ENCODE results near the gene TSPAN1.

Gene TSPAN1

GRCh38 chr1:46174448-46175231, at the start of gene TSPAN1:
TSS of gene TSPAN1 (plus strand) at chr1:46175087. CDS start at chr1:46181108, 6,021 bp downstream.
- DNase-seq (ENCODE audit: low read depth), result no peak

- no peak for DNase-seq (ENCODE audit: low read depth)
Observed at GRCh38 chr1:46128344-46128743, 46.5 kb upstream of the TSPAN1 start.

- no peak for DNase-seq (ENCODE audit: low read depth)
Observed at GRCh38 chr1:46130121-46130520, 44.8 kb upstream of the TSPAN1 start.

- no peak for DNase-seq (ENCODE audit: low read depth)
Observed at GRCh38 chr1:46130606-46131005, 44.3 kb upstream of the TSPAN1 start.

- DNase-seq (ENCODE audit: low read depth), result no peak
Observed at GRCh38 chr1:46131093-46131492, 43.8 kb upstream of the TSPAN1 start.

GRCh38 chr1:46131712-46132528, 43.0 kb upstream of the TSPAN1 start:
- DNase-seq (ENCODE audit: low read depth), result peak; percentile 7

GRCh38 chr1:46132529-46133180, 42.2 kb upstream of the TSPAN1 start, which contains the start of gene PIK3R3:
TSS of gene PIK3R3 (minus strand) at chr1:46132629. CDS start at chr1:46131952, 677 bp downstream.
- peak; percentile 84 for DNase-seq (ENCODE audit: low read depth)

GRCh38 chr1:46133181-46133658, 41.7 kb upstream of the TSPAN1 start:
- DNase-seq (ENCODE audit: low read depth), result no peak

- no peak for DNase-seq (ENCODE audit: low read depth)
Observed at GRCh38 chr1:46133781-46134350, 41.0 kb upstream of the TSPAN1 start.

- no peak for DNase-seq (ENCODE audit: low read depth)
Observed at GRCh38 chr1:46134660-46135331, 40.1 kb upstream of the TSPAN1 start.

GRCh38 chr1:46136711-46137110, 38.2 kb upstream of the TSPAN1 start:
- no peak for DNase-seq (ENCODE audit: low read depth)

GRCh38 chr1:46137916-46138315, 37.0 kb upstream of the TSPAN1 start:
- DNase-seq (ENCODE audit: low read depth), result no peak

- no peak for DNase-seq (ENCODE audit: low read depth)
Observed at GRCh38 chr1:46148318-46148717, 26.6 kb upstream of the TSPAN1 start.

- no peak for DNase-seq (ENCODE audit: low read depth)
Observed at GRCh38 chr1:46150085-46150484, 24.8 kb upstream of the TSPAN1 start.

- DNase-seq (ENCODE audit: low read depth), result no peak
Observed at GRCh38 chr1:46152016-46152415, 22.9 kb upstream of the TSPAN1 start.

- DNase-seq (ENCODE audit: low read depth), result no peak
Observed at GRCh38 chr1:46153228-46153627, 21.7 kb upstream of the TSPAN1 start.

- DNase-seq (ENCODE audit: low read depth), result no peak
Observed at GRCh38 chr1:46153732-46154131, 21.2 kb upstream of the TSPAN1 start.

- no peak for DNase-seq (ENCODE audit: low read depth)
Observed at GRCh38 chr1:46157916-46158311, 17.0 kb upstream of the TSPAN1 start.

- DNase-seq (ENCODE audit: low read depth), result no peak
Observed at GRCh38 chr1:46158312-46159281, 16.3 kb upstream of the TSPAN1 start.

- no peak for DNase-seq (ENCODE audit: low read depth)
Observed at GRCh38 chr1:46159516-46159915, 15.4 kb upstream of the TSPAN1 start.
